HG02943 (cell line): ENCODE data around the gene KRTAP5-1.

Experiments
- ATAC-seq: cut with Tn5 transposase; IDR thresholded peaks from one replicate; pipeline ENCODE4 v1.9.1; 2021; ENCODE audit warnings: mild to moderate bottlenecking, low read depth, moderate library complexity; ENCODE audit not compliant: unreplicated experiment

Gene KRTAP5-1

DNA sequence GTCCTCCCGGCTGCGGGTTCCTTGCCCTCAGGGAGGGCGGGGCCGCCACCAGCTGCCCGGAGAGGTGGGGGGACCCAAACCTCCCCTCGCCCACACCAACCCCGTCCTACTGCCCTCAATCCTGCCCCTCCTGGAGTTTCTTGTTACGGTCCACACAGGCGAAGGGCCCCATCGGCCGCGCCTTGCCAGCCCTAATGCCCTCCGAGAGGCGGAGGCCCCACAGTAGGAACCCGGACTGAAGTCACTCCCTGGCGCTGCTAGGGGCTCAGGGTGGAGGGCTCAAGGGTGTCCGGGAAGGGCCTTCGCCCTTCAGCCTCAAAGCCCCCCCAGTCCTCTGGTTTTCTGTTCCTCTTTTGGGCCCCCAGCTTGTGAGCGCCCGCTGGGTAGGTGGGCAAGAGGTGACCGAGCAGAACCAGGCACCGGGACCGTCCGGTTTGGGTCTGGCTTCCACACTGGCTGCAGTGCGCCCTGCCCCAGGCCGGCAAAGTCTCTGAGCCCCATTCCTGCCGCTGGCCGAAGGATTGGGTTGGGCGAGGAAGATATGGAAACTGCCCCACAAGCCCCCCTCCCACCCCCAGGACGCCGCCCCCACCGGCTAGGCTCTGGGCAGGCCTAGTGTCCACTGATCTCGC is 37.5 kb downstream of the KRTAP5-1 start:
- ATAC-seq, result no peak

DNA sequence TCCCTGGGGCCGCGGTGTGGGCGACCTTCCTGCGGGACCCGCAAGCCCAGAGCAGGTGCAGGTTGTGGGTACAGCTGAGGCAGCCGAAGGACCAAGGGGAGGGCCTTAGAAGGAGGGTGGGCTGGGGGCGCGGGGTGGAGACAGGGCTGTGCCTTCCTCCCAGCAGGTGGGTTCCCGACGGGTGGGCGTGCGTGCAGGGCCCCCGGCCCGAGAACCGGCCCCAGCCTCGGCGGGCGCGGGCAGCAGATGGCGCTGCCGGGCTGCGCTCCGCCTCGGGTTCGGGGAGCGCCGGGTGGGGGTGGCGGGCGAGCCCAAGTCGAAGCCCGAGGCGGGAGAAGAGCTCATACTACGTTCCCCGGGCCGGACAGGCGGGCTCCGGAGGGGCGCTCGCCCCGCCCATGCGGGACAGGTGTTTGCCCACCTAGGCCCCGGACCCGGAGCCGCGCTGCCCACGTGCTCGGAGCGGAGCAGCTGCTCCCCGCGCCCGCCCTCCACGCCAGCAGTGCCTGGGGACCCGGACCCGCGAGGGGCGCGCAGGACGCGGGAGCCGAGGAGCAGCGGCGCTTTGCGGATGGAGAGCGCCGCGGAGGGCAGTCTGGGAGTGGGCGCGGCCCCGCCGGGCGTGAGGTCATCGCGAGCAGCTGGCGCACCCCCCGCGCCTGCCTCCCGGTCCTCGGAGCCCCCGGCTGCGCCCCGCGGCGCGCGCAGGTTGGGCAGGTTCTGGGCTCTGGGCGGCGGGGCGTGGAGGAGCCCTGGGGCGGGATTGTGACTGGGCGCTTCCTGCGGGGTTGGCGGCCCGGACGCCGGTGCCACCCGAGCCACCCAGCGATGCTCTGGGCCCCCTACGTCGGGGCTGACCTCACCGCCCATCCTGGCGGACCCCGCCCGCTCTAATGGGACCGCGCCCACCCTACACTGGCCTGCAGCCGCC is 38.3 kb downstream of the KRTAP5-1 start:
- no peak for ATAC-seq

DNA sequence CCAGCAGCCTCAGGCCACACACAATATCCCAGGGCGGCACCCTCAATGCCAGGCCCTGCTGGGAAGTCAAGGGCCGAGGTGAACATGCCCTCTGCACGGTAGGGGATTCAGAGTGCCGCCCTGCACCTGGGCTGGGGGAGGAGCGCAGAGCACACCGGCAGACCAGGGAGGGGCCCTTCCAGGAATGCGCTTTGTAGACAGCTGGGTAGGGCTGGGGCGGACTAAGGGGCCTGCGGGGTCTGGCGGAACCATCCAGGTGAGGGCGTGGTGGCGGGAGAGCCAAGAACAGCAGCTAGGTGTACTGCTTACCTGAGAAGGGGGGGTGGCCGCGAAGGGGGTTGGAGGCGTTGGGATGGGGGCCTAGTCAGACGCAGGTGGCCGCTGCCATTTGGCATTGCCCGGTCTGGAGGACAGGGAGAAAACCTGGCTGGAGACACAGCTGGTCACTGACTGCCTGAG is 39.0 kb downstream of the KRTAP5-1 start:
- ATAC-seq, result no peak

DNA sequence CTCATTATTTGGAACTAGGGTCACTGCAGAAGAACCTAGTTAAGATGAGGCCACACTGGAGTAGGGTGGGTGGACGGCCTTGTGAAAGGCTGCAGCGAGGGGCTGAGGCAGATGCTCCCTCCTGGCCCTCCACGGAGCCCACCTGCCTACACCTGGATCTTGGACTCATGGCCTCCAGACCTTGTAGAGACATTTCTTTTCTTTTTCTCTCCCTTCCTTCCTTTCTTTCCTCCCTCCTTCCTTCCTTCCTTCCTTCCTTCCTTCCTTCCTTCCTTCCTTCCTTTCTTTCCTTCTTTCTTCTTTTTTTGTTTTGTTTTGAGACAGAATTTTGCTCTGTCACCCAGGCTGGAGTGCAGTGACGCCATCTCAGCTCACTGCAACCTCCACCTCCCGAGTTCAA is 39.7 kb downstream of the KRTAP5-1 start:
- ATAC-seq, result no peak

DNA sequence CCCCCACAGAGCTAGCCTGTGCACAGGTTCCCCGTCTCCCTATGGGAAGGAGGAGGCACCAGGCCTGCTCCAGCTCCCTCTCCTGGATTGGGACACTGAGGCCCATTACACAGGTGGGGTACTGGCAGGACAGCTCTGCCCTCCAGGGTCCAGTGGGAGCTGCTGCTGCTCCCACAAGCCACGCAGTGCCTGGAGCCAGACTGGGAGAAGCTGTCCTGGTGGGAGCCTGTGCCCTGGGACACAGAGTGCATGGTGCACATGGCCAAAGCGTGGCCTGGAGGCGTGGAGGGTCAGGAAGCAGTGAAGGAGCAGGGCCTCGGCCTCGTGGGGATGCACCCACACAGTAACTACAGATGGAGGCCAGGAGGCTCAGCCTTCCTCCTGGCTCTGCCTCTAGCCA is 40.5 kb downstream of the KRTAP5-1 start:
- no peak for ATAC-seq

DNA sequence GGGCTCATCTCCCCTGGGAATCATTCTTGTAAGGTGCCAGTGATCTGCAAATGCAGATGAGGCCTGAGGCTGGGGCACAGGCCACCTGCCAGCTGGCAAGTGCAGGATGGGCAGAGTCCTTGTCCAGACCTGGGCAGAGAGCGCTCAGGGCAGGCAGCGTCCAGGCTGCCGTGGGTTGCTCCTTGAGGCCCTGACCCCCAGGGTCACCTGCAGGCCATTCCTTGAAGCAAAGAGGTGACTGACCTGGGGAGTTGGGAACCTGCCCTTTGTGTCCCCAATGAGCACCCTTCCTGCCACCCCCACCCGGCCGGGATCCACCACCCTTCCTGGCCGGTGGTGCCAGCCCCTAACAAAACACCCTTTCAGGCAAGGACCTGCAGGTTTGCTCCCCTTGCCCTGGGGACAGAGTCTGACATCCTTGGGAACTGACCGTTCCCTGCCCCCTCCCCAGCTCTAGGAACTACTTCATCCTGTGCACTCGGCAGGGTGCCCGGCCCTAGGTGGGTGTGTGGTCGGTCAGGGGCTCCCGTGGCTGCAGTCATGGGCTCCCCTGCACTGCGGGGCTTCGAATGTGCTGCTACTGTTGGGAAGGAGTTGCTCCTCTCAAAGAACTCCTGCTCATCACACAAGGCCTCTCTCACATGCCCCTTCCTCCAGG is 41.3 kb downstream of the KRTAP5-1 start:
- no peak for ATAC-seq

DNA sequence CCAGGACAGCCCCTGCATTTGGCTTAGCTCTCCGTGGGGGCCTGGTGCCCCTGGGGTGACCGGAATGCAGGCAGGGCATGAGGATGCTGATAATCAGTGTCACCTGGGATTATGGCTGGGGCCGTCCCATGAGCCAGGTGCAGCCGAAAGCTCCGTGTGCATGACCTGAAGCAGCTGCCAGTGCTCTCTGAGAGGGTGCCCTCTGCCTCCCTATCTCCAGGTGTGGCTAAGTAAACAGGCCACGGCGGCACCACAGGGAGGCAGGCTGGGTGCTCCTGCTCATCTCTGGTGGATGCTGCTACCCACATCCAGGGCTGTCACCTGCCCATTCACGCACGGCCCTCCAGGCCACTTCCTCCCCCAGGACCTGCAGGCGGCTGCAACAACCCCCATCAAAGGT is 42.8 kb downstream of the KRTAP5-1 start:
- ATAC-seq, result no peak

DNA sequence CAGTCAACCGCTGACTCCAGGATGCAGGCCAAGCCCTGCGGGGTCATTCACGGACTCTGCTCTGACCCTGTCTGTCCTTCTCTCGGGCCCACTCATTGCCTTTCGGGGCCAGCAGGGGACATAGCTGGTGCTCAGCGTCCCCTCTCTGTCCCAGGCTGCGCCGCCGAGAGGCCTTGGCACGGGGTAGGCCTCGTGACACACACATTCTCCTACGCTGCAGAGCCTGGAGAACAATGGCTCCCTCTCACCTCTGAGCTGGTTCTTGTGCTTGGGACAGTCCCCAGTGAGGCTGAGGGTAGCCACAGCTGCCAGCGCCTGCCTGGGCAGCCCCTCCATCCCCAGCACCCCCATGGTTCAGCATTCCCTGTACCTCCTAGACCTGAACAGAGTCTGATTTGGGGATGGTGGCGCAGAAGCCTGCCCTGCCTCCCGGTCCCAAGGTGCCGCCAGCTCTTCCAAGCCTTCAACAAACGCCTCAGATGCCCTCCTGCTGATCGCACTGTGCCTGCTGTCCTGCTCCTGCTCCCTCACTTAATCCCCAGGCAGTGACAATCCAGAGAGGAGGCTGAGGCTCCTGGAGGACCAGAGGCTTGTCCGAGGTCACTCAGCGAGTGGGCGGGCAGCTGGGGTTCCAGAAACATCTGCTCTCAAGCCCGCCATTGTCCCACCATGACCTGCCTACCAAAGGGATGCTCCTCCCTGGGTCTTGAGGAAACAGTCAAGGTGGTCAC is 43.4 kb downstream of the KRTAP5-1 start:
- no peak for ATAC-seq

DNA sequence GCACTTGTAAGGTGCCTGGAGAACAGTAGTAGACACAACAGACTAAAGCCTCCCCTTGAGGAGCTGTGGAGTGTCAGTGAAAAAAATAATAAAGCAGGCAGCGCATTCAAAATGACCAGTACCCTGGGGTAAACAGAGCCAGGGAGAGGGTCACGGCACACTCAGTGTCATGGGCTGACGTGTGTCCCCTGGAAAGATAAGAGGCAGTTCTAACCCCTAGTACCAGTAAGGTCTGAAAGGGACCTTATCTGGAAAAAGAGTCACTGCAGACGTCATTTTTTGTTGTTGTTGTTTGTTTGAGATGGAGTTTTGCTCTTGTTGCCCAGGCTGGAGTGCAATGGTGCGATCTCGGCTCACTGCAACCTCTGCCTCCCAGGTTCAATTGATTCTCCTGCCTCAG is 45.0 kb downstream of the KRTAP5-1 start:
- ATAC-seq, result no peak

DNA sequence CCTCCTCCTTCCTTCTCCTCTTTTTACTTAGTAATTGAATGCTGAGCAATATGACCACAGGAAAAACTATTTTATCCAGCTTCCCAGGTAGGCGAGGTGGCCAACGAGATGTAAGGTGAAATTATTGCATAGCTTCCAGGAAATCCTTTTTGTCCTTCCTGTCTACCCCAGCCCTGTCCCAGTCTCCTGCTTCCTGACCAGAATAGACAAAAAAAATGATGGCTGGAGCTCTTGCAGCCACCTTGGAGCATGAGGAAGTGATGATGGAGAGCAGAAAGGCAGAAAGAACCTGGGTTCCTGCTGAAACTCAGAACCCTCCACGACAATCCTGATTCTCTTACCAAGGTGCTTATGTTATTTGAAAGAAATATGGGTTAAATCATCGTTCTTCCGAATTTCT is 46.9 kb downstream of the KRTAP5-1 start:
- no peak for ATAC-seq

DNA sequence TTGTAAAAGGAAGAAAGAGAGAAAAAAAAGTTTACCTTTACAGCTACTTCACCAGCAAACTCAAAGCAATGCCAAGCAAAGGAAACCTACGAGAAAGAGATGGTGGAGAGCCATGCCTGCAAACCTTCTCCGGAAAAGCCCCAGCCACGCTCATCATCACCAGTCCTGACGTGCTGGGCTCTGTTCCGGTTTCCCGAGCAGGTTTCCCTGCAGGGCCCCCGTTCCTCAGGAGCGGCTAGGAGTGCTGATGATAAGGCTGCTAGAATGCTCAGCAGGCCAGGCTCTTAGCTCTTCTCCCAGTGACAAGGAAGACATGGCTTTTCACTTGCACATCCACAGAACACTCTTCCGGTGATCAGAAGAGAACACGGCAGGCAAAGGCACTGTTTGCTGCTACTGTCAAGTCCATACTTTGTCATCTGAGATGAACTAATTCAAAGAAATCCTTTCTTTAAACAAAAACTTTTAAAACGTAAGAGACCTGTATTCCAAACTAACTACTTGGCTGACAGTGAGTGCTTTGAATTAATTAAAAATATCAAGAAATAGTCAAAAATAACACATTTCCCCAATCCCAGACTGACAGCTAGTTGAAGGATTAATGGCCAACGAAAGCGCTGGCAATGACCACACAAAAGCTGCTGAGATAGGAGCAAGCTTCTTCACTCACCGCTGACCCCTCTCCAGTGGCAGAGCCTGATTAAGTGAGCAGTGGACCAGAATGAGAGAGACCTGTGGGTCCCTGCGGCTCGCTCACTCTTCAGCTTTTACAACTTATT is 48.8 kb downstream of the KRTAP5-1 start:
- ATAC-seq, result no peak

DNA sequence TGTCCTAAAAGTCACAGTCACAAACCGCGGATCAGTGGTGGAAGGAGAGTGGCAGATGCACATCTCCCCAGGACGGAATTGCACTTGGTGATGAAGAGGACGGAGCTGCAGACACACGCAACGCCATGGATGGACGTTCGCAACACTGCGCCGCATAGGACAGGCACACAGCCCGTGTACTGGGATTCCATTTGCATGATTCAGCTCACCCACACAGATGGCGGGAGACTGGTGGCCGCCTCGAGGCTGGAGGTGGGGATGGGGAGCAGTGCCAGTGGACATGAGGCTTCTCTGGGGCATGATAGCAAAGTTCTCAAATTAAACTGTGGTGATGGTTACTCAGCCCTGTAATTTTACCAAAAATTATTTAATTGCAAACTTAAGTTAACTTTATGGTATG is 50.4 kb downstream of the KRTAP5-1 start:
- ATAC-seq, result no peak
